Measurements from ENCODE around the gene RNASE1.
A peak's percentile ranks its signal among the peaks of the same experiment; 100 is the strongest.

The RNASE1 gene

GRCh38 chr14:20757965-20758364, 44.7 kb downstream of the RNASE1 start:
- DNase-seq (ENCODE audit: extremely low read depth, insufficient read length): no peak
- TF ChIP-seq, protein P1, sequence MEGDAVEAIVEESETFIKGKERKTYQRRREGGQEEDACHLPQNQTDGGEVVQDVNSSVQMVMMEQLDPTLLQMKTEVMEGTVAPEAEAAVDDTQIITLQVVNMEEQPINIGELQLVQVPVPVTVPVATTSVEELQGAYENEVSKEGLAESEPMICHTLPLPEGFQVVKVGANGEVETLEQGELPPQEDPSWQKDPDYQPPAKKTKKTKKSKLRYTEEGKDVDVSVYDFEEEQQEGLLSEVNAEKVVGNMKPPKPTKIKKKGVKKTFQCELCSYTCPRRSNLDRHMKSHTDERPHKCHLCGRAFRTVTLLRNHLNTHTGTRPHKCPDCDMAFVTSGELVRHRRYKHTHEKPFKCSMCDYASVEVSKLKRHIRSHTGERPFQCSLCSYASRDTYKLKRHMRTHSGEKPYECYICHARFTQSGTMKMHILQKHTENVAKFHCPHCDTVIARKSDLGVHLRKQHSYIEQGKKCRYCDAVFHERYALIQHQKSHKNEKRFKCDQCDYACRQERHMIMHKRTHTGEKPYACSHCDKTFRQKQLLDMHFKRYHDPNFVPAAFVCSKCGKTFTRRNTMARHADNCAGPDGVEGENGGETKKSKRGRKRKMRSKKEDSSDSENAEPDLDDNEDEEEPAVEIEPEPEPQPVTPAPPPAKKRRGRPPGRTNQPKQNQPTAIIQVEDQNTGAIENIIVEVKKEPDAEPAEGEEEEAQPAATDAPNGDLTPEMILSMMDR (IDR thresholded peaks at IDR 0.05; ENCODE audit: insufficient read depth, low read length, poor library complexity, severe bottlenecking): peak; percentile 71
- Histone ChIP-seq H3K4me3 (replicated peaks; ENCODE audit: low read depth, low read length) (no peak overlapping the region), H3K36me3 (ENCODE audit: control insufficient read depth, insufficient read depth, low read length) (no peaks in the 10 kb centered on the region), H3K27me3 (replicated peaks; ENCODE audit: control insufficient read depth, insufficient read depth, low read length) (no peaks in the 10 kb centered on the region)

GRCh38 chr14:20755037-20755436, 47.6 kb downstream of the RNASE1 start:
- no peak overlapping the region for H3K4me3 ChIP-seq (replicated peaks; ENCODE audit: low read depth, low read length)
- no peaks in the 10 kb centered on the region for H3K27me3 ChIP-seq (replicated peaks; ENCODE audit: control insufficient read depth, insufficient read depth, low read length)
- TF ChIP-seq, protein P1 (IDR thresholded peaks at IDR 0.05; ENCODE audit: insufficient read depth, low read length, poor library complexity, severe bottlenecking): no peak
- no peaks in the 10 kb centered on the region for H3K36me3 ChIP-seq (ENCODE audit: control insufficient read depth, insufficient read depth, low read length)
- DNase-seq (ENCODE audit: extremely low read depth, insufficient read length): no peak

DNA sequence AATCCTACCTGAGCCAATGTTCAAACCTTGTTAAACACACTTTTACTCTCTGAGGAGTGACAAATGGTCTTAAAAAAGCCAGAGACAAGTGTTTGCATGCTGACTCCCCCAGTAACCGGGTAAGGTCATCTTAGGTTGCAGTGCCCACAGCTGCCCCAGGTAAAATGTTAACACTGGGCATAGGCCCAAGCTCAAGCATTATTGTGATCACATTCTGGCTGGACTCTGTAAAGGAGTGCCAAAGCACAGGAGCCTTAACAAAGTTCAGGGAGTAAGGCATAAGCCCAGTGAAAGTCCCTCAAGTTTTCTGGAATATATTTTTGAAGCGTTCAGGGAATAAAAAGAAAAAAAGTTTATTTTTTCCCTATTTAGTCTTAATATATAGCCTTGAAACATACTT, 48.3 kb downstream of the RNASE1 start:
- no peaks in the 10 kb centered on the region for H3K27me3 ChIP-seq (replicated peaks; ENCODE audit: control insufficient read depth, insufficient read depth, low read length)
- TF ChIP-seq, protein P1 (IDR thresholded peaks at IDR 0.05; ENCODE audit: insufficient read depth, low read length, poor library complexity, severe bottlenecking): no peak
- no peaks in the 10 kb centered on the region for H3K36me3 ChIP-seq (ENCODE audit: control insufficient read depth, insufficient read depth, low read length)
- no peak overlapping the region for H3K4me3 ChIP-seq (replicated peaks; ENCODE audit: low read depth, low read length)
- DNase-seq (ENCODE audit: extremely low read depth, insufficient read length): no peak

DNA sequence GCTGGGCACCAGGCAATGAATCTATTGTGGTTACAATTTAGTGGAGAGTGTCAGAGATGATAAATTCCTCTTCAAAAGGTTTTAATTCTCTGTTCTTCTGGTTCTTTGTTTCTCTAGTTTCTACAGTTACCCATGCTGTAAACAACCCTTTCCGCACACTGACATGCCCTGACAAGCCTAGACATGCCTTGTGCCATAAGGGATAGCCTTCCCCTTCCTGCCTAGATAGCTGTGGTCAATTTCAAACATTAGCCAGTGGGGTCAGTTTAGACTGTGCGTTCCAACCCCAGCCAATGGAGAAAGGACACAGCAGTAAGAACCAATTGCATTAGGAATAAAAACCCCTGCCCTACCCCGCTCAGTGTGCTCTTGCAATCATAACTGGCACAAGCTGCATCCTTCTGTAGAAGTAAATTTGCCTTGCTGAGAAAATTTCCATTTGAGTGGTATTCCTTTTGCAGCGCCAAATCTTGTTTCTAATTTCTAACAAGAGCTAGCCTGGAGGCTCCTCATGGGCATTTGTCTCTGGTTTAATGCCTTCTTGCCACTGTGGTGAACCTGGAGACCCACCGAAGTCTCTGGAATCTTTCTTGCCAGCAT, 50.6 kb downstream of the RNASE1 start:
- TF ChIP-seq, protein P1 (IDR thresholded peaks at IDR 0.05; ENCODE audit: insufficient read depth, low read length, poor library complexity, severe bottlenecking): no peak
- H3K27me3 ChIP-seq (replicated peaks; ENCODE audit: control insufficient read depth, insufficient read depth, low read length): no peaks in the 10 kb centered on the region
- H3K36me3 ChIP-seq (ENCODE audit: control insufficient read depth, insufficient read depth, low read length): no peaks in the 10 kb centered on the region
- DNase-seq (ENCODE audit: extremely low read depth, insufficient read length): no peak
- H3K4me3 ChIP-seq (replicated peaks; ENCODE audit: low read depth, low read length): no peak overlapping the region
